ENCODE measurements around the gene TCF4. TPM values are rescaled to one million over a fixed set of nuclear protein-coding genes. Genes with fewer than 3 reads are reported as not detected.

Gene TCF4
- total RNA-seq, 1 experiment from 2014 or later: 12.5 TPM

GRCh38 chr18:55351980-55352714 lies 235.8 kb downstream of the TCF4 start:
- ATAC-seq (no peak), DNase-seq (no peak)
- Histone ChIP-seq H3K27me3 (ENCODE audit: low read length) (no peaks in the 10 kb centered on the region), H3K4me1 (ENCODE audit: insufficient read depth, low read length) (no peaks in the 10 kb centered on the region), H3K4me2 (ENCODE audit: low read length) (no peak overlapping the region), H2AFZ (ENCODE audit: low read length) (no peak overlapping the region), H3K9me3 (ENCODE audit: low read length) (no peaks in the 10 kb centered on the region), H4K20me1 (ENCODE audit: low read length) (no peaks in the 10 kb centered on the region), H3K27ac (ENCODE audit: low read length) (no peak overlapping the region), H3K4me3 (ENCODE audit: low read length) (no peak overlapping the region), H3K79me2 (ENCODE audit: low read length) (no peaks in the 10 kb centered on the region), H3K9me2 (replicated peaks; ENCODE audit: low read length) (no peaks in the 10 kb centered on the region), H3K36me3 (ENCODE audit: low read depth, low read length) (no peaks in the 10 kb centered on the region), H3F3A (ENCODE audit: low read length, unreplicated experiment) (no peaks in the 10 kb centered on the region), H3K9ac (ENCODE audit: low read length) (no peak overlapping the region)
- intact Hi-C loops (cut with micrococcal nuclease): no loop called here
- POLR2A ChIA-PET (ENCODE audit: unreplicated experiment): interaction anchor here (0.6 kb wide), 1 partner anchor 467 kb away, joined by 6 read pairs; no protein-coding TSS in a partner anchor
- BruUV-seq (replicated peaks): no TSS peak
- TF ChIP-seq CTCF (conservative IDR thresholded peaks at IDR 0.05; ENCODE audit: low read depth, low read length) (no peak), EZH2 (IDR thresholded peaks at IDR 0.05; ENCODE audit: low read length, unreplicated experiment) (no peak), EZH2phosphoT487 (IDR thresholded peaks at IDR 0.05; ENCODE audit: borderline replicate concordance, low read length) (no peak)
- CTCF ChIA-PET: no interaction called here

GRCh38 chr18:55351241-55351691 lies 236.7 kb downstream of the TCF4 start:
- ChIA-PET CTCF (no interaction called here), POLR2A (ENCODE audit: unreplicated experiment) (no interaction called here)
- Histone ChIP-seq H3F3A (ENCODE audit: low read length, unreplicated experiment) (no peaks in the 10 kb centered on the region), H3K79me2 (ENCODE audit: low read length) (no peaks in the 10 kb centered on the region), H3K27me3 (ENCODE audit: low read length) (no peaks in the 10 kb centered on the region), H3K4me3 (ENCODE audit: low read length) (no peak overlapping the region), H3K9ac (ENCODE audit: low read length) (no peak overlapping the region), H3K27ac (ENCODE audit: low read length) (no peak overlapping the region), H3K4me1 (ENCODE audit: insufficient read depth, low read length) (no peaks in the 10 kb centered on the region), H4K20me1 (ENCODE audit: low read length) (no peaks in the 10 kb centered on the region), H3K9me3 (ENCODE audit: low read length) (no peaks in the 10 kb centered on the region), H3K4me2 (ENCODE audit: low read length) (no peak overlapping the region), H2AFZ (ENCODE audit: low read length) (no peak overlapping the region), H3K9me2 (replicated peaks; ENCODE audit: low read length) (no peaks in the 10 kb centered on the region), H3K36me3 (ENCODE audit: low read depth, low read length) (no peaks in the 10 kb centered on the region)
- ATAC-seq (no peak), DNase-seq (no peak)
- TF ChIP-seq EZH2phosphoT487 (IDR thresholded peaks at IDR 0.05; ENCODE audit: borderline replicate concordance, low read length): no peak
- no peak for TF ChIP-seq EZH2 (IDR thresholded peaks at IDR 0.05; ENCODE audit: low read length, unreplicated experiment)
- TF ChIP-seq CTCF (conservative IDR thresholded peaks at IDR 0.05; ENCODE audit: low read depth, low read length): no peak
- BruUV-seq (replicated peaks): no TSS peak
- intact Hi-C loops (cut with micrococcal nuclease): no loop called here

- DNase-seq (no peak), ATAC-seq (no peak)
- Histone ChIP-seq H4K20me1 (ENCODE audit: low read length) (no peaks in the 10 kb centered on the region), H3K27me3 (ENCODE audit: low read length) (no peaks in the 10 kb centered on the region), H3K9ac (ENCODE audit: low read length) (no peak overlapping the region), H3K36me3 (ENCODE audit: low read depth, low read length) (no peaks in the 10 kb centered on the region), H3K4me3 (ENCODE audit: low read length) (no peak overlapping the region), H3K4me2 (ENCODE audit: low read length) (no peak overlapping the region), H3K27ac (ENCODE audit: low read length) (no peak overlapping the region), H3K9me3 (ENCODE audit: low read length) (no peaks in the 10 kb centered on the region), H2AFZ (ENCODE audit: low read length) (no peak overlapping the region), H3F3A (ENCODE audit: low read length, unreplicated experiment) (no peaks in the 10 kb centered on the region), H3K79me2 (ENCODE audit: low read length) (no peaks in the 10 kb centered on the region), H3K4me1 (ENCODE audit: insufficient read depth, low read length) (no peaks in the 10 kb centered on the region), H3K9me2 (replicated peaks; ENCODE audit: low read length) (no peaks in the 10 kb centered on the region)
- intact Hi-C loops (cut with micrococcal nuclease): no loop called here
- no TSS peak for BruUV-seq (replicated peaks)
- TF ChIP-seq CTCF (conservative IDR thresholded peaks at IDR 0.05; ENCODE audit: low read depth, low read length): no peak
- TF ChIP-seq EZH2 (IDR thresholded peaks at IDR 0.05; ENCODE audit: low read length, unreplicated experiment): no peak
- TF ChIP-seq EZH2phosphoT487 (IDR thresholded peaks at IDR 0.05; ENCODE audit: borderline replicate concordance, low read length): no peak
- ChIA-PET CTCF (no interaction called here), POLR2A (ENCODE audit: unreplicated experiment) (no interaction called here)
Observed at GRCh38 chr18:55349685-55350084, 238.3 kb downstream of the TCF4 start.
